ENCODE data around the gene NMT1.

The NMT1 gene

DNA sequence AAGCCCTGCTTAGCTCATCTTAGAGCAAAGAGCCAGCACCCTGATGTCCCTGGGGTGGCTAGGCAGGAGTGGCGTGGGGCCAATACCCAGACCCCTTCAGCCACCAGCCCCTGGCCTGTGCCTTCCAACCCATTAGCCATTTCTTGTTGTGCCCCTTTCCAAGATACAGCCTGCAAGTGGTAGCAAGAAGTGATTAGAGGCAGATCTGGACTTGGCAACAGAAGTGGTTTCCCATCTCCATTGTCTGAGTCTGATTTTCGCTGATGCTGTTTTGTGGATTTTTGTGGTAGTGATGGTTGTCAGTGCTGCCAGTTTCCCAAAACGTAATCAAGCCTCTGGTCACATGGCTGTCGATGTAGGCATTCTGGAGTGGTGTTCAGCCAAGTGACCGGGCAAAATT is 45.5 kb downstream of the NMT1 start:
- no peak for DNase-seq

DNA sequence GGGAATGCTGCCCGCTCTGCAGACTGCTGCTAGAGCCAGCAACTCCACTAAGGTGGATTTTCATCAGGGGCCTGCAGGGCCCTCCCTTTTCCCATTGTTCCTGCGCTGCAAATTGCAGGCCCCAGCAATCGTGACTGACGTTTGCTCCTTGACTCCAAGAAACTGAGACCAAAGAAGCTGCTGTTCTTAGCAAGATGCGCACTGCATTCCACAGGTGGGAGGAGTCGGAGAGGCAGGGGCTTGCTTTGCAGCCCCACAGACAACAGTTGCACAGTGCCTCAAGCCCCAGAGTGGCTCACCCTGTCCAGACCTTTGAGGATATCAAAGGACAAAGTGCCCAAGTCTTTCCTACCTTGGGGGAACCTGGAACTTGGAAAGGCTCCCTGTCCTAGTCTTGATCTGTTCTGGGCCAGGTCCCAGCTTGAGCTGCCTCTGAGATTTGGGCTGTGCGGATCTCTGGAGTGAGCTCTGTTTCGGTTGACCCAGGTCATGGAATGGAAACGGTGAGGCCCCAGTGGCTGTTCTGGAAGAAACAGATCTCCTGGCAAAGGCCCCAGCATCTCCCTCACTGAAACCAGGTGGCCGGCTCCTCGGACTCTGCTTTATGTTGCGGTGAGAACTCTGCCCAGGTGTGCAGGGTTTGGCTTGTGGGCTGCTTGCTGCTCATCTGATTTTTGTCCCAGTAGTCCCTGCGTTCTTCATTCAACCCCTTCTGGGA is 46.3 kb downstream of the NMT1 start:
- no peak for DNase-seq

DNA sequence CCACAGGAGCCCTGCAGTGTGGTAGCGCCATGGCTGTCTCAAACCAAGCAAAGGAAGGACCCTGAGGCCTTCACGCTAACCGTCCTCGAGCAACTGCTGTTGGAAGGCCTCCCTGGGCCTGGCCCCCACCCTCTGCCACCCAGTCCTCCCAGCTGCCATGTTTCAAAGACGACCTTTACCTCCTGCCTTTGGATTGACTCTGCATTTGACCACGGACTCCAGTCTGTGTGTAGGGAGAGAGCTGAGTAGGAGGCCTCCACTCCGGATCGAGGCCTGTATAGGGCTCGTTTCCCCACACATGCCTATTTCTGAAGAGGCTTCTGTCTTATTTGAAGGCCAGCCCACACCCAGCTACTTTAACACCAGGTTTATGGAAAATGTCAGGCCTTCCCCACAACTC is 46.9 kb downstream of the NMT1 start:
- no peak for DNase-seq

DNA sequence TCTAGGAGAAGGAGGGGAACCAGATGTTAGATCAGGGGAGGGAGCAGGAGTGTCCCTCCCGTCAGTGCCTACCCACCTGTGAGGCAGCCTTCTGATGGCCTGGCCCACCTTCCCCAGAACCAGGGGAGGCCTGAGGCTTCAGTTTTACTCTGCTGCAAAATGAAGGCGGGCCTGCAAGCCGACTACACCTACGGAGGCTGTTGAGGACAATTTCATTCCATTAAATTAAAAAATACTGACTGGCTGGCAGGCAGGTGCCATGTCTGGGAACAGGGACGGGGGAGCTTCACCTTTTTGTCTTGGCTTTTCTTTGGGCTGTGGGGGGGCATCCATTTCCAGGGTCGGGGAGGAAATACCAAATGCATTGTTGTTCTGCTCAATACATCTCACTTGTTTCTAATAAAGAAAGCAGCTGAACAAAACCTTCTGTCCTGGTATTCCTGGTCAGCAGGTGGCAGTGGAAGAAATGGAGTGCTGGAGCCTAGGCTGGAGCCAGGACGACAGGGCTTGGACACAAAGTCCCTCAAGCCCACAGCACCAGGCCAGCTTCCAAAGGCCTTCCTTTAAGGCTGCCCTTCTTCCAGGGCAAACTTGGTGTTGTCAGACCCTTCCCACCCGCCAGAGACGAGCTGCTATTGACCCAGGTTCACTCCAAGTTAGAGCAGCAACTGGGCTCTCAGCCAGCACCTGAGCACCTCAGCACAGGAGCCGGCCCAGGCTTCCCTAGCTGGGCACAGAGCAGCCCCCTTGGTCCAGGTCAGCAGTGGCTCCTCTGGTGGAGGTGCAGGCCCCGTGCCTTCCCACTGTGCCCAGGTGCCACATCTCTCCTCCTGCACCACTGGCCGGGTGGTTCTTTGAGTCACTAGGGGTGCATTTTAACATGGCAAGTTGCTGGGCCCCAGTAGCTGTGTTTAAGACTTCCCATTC is 47.7 kb downstream of the NMT1 start:
- no peak for DNase-seq

DNA sequence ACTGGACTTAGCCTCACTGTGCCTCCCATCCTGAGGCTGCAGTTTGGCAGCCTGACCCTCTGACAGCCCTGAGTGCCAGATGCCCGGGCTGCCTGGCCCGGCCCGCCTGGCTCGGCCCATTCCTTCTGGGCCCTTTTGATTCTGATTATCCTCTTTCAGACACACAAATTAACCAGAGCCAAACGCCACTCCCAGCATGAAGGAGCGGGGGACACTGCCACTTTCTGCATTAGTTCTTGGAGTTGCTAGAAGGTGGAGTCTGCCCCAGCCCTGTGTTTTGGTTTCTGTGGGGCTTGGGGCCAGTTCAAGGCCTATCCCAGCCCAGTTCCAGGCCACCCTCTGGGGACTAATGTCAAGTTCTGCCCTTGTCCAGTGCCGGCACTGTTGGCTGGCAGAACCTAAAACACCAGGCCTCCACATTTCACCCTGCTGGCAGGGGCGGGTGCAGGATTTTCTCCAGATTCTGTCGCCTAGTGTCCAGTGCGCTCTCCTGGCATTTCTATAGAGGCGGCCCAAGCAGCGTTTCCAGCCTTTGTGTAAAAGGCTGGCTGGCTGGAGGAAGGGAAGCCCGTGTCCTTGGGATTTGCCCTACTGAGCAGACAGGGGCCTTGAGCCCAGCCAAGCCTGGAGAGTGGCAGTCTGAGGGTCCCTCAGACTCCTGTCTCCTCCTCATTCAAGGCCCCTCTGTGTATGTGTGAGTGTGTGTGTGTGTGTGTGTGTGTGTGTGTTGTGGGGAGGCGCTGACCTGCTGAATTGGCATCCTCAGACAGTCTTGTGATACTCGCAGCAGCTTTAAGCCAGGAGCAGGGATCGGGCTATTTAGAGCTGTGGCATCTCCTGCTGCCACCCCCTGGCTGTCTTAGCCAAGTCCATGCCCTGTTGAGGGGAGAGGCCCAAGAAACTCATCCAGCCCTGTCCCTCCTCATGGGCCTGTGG is 49.8 kb downstream of the NMT1 start:
- DNase-seq = no peak

DNA sequence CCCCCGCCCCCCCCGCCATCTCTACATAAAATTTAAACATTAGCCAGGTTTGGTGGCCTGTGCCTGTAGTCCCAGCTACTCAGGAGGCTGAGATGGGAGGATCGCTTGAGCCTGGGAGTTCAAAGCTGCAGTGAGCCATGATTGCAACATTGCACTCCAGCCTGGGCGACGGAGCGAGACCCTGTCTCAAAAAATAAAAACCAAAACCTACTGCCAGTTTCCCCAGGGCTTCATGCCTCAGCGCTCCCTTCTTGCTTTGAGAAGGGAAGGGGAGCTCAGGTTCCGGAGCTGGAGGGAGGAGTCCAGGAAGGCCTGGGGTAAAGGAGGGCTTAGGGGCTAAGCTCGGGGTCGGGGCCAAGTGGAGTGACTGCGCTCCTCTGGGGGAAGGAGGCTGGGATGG is 50.7 kb downstream of the NMT1 start:
- DNase-seq = no peak

DNA sequence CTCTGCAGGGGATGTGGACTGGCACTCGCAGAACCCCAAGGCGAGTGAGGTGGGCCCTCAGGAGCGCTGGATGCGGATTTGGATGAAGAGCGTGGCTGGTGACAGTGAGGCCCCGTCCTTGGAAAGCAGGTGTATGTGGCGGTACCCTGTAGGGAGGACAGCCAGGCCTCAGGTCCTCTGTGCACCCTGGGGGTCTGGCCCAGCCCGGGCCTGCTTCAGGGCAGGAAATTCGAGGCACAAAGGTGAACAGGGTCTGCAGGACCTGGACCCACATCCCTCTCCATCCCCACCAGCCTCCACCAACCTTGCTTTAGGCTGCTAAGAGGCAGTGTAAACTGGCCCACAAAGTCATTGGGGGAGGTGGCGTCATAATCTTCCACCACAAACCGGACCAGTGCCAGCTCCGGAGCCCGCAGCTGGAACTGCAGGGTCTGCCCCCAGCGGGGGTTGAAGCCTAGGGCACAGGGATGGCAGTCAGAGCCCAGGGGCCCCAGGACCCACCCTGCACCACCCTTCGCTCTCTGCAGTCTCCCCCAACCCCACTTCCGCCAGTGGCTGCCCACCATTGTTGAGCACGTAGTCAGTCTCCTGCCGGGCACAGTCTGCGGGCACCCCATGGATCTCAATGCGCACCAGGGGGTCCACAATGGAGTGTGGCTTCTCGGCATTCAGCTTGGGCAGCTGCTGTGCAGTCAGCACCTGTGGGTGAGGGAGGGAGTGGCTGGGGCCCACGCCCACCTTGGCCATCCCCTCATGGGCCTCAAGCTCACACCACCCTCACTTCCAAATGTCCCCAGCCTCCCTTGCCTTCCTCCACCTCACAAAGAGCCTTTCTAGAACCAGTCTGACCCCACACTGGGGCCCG is 51.7 kb downstream of the NMT1 start:
- no peak for DNase-seq

DNA sequence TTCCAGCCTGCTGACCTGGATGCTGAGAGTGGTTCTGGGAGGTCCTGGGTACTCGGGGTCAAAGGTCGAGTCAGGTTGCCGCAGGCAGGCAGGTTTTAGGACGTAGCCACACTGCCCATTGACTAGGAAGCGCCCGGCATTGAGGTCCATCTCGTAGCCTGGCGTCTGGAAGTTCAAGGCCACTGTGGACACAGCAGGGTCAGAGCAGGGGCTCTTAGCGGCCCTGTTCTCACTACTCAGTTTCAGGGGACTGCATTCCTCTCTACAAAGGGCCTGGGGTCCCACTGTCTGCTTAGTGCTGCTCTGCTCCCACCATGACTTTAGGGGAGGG is 52.3 kb downstream of the NMT1 start:
- DNase-seq = no peak

DNA sequence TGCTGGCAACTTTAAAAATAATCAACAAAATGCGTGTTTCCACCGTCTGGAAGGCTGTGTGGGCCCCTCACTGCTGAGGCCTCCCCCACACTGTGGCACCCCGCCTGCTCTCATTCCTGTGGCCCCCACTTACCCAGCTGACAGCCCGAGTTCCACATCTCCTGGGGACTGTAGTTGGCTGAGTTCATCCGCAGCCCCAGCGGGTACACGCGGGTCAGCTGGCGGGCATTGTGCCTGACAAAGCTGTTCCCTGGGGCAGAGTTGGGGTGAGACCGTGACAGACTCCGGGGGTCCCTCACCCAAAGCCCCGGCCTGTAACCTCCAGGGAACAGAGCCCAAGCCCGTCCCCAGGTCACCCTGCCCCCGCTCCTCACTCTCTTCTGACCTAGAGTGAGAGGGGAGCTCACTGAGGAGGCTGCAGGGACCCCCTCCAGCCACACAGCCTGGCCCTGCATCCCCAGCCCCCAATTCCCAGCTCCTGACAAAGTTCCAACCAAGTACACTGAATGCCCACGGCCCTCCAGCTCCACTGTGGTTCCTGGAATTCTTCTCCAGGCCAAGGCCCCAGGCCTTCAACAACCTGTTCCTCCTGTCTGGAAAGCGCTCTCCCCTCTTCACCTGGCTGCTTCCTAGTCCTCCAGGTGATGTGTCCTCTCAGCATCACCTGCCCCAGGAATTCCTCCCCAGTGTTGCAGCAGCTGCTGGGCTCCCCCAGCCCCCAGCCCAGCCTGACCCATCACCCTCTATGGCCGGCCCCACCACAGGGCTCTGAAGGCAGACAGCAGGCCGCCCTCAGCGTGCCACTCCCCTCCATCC is 53.2 kb downstream of the NMT1 start:
- DNase-seq = no peak

DNA sequence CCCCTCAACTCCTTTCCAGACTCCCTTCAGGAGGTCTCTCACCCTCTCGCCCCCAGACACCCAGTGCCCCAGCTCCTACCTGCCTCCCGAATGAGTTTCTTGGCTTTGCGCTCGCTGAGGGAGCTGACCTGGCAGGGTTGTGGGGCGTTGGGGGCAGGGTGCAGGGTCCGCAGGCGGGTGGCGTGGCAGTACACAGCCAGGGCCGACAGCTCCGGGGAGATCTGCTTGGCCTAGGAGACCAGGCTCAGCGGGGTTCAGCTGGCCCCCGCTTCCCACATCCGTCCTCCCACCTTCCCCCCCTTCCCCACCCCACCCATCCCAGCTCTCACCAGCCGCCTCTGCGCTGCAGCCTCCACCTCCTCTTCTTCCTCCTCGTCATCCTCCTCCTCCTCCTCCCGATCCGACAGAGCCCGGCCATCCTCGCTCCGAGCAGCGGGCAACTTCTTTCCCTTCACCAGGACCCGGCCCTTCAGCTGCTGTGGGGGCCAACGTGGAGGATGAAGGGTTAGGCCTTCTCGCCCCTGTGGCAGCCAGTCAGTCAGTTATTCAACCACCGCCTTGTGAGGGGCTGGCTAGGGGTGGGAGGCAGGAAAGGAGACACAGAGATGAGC is 54.0 kb downstream of the NMT1 start:
- DNase-seq = no peak

DNA sequence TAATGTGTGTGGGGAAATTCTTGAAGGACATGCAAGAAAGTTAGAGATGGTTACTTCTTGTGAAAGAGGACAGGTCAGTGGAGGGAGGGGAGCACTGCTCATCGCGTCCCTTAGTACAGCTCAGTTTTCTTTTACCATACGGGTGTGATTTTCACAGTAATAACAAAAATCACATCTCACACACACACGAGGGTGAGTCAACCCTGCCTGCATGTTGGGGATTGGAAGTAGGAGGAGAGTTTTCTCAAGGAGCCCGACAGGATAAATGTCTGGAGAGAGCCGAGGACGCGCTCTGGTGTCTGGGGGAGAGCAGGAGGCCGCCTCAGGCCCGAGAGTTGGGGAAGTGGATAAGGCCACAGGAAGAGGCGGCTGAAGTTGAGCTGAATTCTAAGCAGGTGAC is 54.8 kb downstream of the NMT1 start:
- no peak for DNase-seq

DNA sequence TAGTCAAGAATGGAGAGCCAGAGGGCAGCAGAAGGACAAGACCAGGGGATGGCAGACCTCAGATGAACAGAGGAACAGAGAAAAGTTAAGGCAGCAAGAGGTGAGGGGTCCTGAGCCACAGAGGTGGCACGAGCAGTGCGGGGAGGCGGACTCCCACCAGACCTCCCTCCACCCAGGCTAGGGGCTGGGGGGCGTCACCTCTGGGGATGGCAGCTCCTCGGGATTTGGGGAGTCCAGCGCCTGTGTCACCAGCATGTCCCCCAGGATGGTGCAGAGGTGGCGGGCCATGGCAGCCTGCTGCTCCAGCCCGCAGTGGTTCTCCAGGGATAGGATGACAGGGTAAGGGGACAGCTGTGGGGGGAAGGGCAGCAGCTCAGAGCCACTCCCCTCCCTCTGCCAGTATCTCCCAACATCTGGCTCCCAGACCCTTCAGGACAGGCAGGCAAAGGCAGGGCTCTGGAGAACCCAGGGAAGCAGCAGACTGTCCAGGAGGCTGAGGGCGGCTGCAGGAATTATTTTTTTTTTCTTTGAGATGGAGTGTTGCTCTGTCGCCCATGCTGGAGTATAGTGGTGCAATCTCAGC is 55.4 kb downstream of the NMT1 start:
- DNase-seq = no peak

DNA sequence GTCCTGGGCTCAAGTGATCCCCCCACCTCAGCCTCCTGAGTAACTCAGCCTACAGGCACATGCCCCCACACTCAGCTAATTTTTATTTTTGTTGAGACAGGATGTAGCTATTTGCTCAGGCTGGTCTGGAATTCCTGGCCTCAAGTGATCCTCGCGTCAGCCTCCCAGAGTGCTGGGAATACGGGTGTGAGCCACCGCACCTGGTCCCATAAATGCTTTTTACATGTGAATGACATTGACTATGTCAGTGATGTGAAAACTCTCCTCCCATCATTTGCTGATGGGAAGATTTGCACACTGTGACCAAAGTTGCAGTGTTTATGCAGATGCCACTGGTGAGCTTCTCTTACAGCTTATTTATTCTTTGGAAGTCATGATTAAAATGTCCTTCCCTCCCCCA is 56.2 kb downstream of the NMT1 start:
- no peak for DNase-seq

DNA sequence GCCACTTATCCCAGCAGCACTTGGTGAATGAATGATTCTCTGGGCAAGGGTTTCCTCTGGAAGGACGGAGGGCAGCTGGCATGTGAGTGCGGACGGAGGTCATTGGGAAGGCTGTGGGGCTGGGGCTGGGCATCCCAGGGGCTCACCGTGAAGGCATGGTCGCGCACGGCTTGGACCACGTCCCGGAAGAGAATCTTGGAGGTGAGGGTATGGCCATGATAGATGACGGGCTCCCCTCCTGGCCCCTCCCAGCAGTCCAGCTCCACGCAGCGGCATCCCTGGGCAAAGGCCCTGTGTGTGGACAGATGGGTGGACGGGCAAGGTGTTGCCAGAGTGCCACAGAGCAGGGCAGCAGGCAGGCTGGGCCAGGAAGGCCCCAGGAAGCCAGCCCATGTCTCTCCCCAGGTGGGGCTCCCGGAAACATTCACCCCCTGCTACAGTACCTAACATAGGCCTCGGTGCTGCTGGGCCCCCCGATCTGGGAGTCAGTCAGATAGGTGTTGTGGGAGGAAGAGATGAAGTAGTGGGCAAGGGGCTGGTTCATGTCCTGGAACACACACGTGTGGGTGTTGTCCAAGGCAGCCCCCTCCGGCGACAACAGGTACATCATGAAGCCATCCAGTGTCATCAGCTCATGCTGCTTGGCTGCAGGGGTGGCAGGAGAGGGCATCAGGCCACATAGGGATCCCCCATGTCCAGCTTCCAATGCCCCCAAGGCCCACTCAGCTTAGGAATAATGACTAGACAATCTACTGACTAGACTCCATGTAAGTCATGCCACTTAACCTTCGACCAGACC is 56.9 kb downstream of the NMT1 start:
- DNase-seq = no peak

DNA sequence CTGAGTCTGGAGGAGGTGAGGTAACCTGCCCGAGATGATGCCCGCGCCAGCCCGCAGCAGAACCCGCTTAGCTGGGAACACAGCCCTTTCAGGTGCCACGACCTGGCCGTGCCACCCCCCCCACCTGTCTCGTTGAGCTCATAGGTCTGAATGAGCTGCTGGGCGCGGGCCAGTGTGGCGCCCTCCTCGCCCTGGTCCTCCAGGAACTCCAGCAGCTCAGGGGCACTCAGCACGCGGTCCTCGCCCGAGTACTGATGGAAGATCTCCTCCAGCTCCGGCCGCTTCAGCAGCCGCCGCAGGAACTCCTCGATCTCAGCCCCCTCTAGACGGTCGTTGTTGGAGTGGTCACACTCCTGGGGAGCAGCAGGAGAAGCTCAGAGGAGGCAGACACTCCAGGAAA is 57.6 kb downstream of the NMT1 start:
- DNase-seq = no peak

DNA sequence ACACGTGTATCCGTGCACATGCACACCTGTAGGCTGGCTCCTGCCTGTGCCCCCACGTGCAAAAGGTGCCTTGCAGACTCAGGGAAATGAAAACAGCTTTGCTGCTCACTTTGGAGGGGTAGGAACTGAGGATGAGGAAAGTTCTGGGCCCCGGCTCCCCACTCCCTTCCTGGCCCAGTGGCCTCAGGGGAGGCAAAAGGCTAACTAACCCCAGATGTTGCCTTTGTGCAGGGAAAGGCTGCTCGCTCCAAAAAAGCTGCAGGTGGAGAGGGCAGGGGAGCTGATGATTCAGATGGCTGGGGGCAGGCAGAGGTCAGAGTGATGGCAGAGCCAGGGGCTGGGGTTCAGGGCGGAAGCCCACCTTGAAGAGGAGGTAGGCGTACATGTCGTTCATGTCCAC is 58.8 kb downstream of the NMT1 start:
- no peak for DNase-seq

DNA sequence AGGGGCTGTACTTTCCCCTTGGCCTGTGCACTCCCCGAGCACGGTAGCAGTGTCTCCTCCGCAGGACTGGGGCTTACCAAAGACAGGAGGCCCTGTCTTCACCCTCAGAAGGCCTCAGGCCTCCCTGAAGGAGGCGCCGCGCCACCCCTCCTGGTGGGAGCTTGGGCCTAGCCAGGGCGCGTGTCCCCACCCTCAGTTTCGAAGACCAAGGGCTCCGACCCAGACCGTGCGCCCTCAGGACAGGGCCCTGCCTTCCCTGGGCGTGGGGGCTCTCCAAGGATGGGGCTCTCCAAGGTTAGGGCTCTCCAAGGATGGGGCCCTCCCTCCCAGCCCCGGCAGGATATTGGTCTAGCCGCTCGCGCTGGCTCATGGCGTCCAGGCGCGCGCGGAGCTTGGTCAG is 59.4 kb downstream of the NMT1 start:
- DNase-seq = no peak

DNA sequence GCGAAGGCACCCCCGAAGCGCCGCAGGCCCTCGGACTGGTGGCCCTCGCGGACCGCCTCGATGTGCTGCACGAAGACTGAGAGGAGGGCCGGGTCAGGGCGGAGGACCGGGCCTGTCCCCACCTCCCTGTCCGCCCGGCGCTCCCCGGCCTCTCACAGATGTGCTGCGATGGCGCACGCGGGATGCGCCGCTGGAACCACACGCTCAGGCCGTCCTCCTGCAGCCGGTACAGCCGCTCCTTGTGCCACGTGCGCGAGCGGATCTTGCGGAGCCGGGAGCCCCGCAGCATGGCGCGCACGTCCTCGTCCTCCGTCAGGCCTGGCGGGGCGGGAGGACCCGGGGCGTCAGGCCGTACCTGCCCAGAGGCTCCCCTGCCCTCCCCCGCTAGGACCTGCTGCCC is 59.9 kb downstream of the NMT1 start:
- DNase-seq = no peak

DNA sequence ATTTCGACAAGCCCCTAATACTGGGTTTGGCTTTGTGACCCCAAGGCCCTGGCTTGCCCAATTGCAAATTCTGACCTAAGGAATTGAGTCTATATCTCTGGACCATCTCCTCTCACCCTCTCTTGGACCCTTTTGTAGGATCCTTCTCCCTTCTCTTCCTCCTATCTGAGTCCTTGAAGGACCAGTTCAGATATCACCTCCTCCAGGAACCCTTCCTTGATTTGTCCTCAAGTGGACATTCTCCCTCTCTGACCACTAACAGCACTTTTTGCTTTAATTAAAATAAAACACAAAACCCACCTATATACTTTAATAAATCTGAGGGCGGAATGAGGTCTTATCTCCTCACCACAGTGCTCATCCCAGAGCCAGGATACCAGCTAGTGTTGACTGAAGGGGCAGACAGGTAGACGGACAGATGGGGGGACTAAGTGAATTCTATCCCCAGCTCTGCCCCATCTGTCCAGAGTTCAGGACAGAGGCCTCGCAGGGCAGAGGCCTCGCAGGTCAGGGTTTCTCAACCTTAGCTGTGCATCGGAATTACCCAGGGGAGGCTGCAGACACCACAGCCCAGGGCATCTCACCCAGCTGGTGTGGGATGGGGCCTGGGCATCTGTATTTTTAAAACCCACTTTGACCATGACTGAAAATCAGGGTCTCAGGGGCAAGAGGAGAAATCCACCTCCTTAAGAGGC is 62.1 kb downstream of the NMT1 start:
- no peak for DNase-seq

Measured in eye (tissue), 1 donor.